Vagina (tissue), 2 donors: ENCODE measurements around the gene KCTD20.

Experiments
- CTCF ChIP-seq, 3 experiments: fragments of 450-650 bp in 2 of 3; fragments of 200-600 bp in 1 of 3; sonication (generic) in 1 of 3; IDR thresholded peaks; one replicate each; pipeline ENCODE4 v1.5.1; 2017 to 2019; ENCODE audit warnings: antibody characterized with exemption in 3 of 3, mild to moderate bottlenecking in 2 of 3, moderate library complexity in 2 of 3
- POLR2A ChIP-seq, 2 donors: fragments of 450-650 bp; IDR thresholded peaks; one replicate each; pipeline ENCODE4 v1.6.1; 2017; ENCODE audit warnings: antibody characterized with exemption in 2 of 2, mild to moderate bottlenecking in 2 of 2, moderate library complexity in 2 of 2
- POLR2AphosphoS5 ChIP-seq, 2 donors: sonication (generic); formaldehyde crosslinking; IDR thresholded peaks; one replicate each; pipeline ENCODE4 v1.9.0; 2017; ENCODE audit warnings: antibody characterized with exemption in 2 of 2, mild to moderate bottlenecking in 2 of 2, low read depth in 1 of 2; ENCODE audit not compliant: insufficient read depth in 1 of 2

- TF ChIP-seq POLR2AphosphoS5 (IDR thresholded peaks at IDR 0.05; ENCODE audit: insufficient read depth in 1 of 2, low read depth in 1 of 2) (no peak), POLR2A (IDR thresholded peaks at IDR 0.05) (no peak), CTCF (IDR thresholded peaks at IDR 0.05) (no peak)
Observed at GRCh38 chr6:36463676-36464075, 20.9 kb downstream of the KCTD20 start.
